AG08395 (cell line): ENCODE results near the gene SELENOM.

Experiments
- DNase-seq: peaks from one replicate; pipeline ENCODE4 v3.0.0; 2012; ENCODE audit warnings: mixed read lengths, low spot score

The SELENOM gene

DNA sequence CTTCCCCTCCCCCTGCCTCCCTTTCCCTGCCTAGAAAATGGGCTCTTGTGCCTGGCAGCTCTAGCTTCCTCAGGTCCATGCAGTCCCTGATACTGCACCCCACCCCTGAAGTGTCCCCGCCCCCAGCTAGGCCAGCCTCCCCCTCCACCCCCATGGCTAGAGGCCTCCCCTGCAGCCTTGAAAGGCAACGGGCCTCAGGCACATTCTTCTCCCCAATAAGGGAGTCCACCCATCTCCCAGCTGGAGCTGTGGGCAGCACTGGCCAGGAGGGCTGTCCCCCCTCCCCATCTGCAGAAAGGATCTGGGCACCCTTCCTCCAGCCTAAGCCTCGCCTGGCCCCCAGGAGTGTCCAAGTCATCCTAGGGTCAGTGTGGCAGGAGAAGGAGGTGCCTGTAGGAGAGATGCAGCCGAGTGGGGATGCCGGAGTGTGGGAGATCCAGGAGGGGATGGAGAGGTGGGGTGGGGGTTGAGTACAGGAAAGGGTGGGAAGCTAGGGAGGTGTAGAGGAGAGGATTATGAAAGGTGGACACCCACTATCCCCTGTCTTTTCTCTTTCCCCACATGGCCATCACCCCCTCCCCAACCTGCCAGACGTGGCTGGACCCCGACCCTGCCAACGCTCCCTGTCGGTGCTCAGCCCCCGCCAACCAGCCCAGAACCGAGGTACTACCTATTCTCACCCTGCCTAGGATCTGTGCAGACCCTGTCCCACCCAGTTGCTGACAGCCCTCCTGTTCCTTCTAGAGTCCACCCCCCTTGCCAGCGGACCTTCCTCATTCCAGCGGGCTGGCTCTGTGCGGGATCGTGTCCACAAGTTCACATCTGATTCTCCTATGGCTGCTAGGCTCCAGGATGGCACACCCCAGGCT lies 16.9 kb downstream of the SELENOM start:
- no peak for DNase-seq

DNA sequence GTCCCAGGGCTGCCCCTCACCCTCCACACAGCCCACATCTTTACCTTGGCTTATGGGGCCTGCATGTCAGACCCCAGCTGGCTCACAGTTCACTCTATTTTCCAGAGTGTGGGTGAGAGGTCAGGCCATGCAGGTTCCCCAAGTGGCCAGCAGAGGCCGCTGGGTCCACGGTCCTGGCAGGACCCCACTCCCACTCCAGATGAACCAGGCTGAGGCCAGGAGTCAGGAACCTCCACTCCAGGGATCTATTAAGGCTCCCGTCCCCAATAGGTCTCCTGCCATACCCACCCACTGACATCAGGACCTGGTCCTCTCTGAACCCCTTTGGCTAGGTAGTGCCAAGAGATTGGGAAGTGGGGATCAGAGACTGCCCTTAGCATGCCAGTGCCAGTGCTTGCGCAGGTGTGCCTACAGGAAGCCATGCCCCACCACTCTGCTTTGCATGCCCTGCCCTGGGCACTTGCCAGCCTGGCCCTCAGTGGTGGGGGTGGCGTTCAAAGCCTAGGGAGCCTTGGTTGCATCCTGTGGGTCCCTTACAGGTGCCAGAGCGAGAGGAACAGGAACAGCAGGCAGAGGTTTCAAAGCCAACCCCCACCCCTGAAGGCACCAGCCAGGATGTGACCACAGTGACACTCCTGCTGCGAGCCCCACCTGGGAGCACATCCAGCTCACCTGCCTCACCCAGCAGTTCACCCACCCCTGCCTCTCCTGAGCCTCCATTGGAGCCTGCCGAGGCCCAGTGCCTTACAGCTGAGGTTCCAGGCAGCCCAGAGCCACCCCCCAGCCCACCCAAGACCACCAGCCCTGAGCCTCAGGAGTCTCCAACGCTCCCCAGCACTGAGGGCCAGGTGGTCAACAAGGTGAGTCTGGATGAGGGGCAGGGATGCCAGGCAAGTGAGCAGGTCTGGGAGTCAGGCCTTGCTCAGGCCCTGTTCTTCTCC lies 17.9 kb downstream of the SELENOM start:
- peak; percentile 55 for DNase-seq

DNA sequence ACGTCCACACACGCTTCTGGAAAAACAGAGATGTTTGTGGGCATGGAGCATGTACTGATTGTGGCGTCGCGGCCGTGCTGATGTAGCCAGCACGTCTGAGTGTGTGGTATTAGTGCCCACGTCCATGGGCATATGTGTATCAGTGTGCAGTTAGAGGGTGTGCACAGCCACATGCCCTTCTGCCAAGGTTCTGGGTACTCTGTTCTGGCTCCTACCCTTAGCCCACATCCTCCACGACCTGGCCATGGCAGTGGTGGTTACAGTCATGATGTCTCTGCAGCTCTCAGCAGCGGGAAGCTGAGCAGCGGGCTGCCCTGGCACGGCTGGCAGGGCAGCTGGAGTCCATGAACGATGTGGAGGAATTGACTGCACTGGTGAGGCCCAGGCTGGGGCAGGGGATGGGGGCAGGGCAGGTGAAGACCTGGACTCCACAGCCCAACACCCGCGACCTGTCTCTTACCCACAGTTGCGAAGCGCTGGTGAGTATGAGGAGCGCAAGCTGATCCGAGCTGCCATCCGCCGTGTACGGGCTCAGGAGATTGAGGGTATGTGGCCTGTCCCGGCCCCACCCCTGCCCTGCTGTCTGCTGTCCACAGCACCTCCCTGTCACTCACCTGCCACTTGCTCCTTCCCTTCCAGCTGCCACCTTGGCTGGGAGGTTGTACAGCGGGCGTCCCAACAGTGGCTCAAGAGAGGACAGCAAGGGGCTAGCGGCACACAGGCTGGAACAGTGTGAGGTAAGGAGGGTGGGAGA lies 19.0 kb downstream of the SELENOM start:
- no peak for DNase-seq

DNA sequence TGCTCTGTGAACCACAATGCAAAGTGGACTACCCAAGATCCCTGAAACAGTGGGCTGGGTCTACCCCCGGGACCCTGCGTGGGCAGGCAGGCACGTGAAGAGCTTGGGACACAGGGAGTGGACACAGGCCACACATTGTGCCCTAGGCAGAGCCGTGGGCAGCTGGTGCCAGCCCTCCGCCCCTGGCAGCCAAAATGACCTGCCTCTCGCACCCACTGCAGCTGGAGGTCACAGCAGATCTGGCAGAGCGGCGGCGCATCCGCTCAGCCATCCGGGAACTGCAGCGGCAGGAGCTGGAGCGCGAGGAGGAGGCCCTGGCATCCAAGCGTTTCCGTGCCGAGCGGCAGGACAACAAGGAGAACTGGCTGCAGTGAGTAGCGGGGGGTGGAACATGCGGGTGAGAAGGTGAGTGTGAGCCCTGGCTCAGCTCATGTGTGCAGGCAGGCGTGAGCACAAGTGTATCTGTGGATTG lies 19.6 kb downstream of the SELENOM start:
- DNase-seq, result no peak

DNA sequence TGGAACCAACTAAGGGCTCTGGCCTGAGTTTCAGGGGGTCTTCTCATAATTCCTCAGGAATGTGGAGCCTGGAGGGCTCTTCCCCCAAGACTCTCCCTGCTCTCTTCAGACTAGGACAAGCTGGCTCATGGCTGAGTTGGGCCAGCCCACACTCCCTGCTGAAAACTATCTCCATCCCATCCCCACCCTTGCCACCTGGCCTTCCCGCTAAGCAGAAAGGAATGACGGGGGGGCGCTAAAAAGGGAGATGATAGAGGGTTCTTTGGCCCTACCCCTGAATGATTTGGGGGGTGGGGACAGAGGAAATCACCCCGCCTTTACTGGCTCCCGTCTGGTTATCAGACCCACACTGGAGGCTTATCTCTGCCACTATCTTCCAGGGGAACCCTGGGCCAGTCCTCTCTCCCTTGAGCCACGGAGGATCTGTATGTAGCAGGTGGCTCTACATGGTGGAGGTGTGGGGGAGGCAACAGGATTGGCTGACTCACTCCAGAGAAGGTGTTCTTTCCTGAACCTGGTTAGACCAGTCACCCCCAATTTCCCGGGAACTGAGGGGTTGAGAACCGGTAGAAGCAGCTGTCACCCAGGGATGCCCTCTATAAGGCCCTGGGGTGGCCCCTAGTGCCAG lies 20.6 kb downstream of the SELENOM start:
- DNase-seq, result no peak

DNA sequence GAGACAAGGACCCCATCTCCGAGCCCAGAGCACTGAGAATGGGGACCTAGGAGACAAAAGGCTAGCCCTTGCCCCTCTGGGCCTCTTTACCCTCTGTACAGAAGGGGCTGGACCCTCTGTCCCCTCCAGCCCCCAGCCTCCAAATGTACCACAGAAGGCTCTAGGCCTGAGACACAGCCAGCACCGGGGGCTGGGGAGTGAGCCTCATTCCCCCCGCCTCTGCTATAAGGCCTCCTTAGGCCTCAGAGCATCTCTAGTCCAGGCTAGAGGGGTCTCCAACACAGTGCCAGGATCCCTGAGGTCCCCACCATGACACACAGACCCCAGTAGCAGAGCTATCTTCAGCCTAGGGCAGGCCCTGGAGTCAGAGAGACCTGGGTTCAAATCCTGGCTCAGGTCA lies 21.4 kb downstream of the SELENOM start:
- DNase-seq, result no peak

DNA sequence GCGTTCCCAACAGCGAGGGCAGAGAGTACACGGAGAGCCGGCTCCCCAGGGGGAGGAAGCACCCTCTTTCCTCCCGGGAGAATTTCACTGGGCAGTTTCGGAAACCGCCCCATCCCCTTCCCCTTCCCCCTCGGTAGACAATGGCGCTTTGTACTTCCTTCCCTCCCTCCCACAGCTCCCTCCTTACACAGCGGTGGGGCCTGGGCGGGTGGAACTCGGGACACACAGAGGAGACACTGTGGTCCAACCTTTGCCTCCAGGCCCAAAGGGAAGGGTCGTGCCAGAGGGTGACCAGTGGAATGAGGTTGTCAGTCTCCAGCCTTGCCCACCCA lies 21.9 kb downstream of the SELENOM start:
- peak; percentile 22 for DNase-seq

DNA sequence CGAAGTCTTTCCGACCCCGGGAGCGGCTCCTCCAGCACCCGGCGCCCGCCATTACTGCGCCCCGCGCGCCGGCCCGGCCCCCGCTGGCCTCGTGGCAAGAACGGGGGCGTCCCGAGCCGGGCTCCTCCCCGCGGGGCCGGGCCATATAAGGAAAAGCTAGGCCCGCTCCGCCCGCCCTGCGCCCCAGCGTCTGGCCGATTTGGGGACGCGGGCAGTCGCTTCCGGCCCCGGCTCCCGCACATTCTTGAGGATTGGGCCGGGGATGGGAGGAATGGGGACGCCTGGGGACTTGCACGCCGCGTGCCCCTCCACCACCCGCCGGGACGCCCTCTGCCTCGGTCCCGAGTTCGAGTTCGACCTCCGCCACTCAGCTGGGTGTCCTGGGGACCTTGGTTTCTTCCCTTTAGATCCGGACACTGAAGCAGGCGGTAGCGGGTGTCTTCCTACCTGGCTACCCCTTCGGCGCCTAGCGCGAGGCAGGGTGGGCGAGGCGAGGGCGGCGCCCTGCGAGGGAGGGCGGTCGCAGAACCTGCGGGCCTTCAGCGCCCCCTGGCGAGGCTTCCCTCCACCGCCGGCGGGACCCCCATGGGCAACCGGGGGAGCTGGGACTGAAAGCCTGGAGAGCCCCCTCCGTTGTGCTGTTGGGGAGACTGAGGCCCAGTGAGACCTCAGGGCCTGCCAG lies 22.4 kb downstream of the SELENOM start:
- peak; percentile 92 for DNase-seq

DNA sequence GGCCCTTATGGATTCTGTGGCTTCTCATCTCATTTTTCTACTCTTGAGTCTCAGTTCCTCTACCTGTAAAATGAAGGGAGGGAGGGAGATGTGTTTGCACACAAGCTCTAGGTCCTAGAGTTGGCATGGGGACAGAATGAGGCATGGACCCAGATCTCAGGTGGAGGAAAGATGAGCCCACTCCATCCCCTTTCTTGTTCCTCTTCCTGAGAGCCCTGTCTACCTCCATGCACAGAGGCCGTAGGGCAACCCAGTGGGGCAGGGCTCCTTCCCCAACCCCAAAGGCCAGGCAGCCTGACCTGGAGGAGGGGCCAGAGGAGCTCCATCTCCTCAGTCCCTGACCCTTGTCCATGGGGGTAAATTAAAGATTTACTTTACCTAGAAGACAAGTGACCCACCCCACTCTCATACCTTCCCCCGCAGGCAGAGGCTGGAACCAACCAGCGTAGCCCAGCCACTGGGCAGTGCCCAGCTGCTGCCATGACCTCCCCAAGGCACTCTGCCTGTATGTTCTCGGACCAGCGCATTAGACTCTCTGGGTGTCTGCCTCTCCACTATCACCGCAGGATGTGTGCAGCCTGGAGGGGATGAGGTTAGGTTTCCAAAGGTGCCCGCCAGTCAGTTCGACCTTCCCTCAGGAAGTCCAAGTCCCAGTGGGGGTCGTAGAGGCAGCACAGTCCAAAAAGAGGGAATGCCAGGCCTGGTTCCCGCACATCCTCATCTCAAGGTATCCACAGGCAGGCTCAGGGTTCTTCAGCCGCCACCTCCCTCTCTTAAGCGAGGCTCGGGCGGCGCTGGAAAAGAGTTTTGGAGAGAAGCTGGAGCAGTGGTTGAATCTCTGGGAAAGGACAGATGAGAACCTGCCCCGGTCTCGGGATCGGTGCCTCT lies 23.2 kb downstream of the SELENOM start:
- no peak for DNase-seq

DNA sequence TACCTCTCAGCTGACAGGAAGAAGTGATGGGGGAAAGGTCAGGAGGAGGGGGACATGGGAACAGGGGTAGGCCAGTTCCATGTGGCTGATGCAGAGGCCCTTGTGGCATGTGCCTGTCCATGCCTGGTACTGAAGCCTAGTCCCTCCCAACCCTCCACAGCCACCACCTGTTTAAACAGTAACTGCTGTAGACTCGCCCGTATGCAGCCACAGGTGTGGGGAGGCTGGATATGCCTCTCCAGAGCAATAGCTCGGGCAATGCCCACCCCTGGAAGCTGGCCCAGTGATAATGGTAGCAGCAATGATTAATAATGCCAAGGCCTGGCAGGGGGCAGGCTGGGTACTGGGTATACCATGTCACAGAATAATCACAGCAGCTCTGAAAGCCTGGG lies 24.0 kb downstream of the SELENOM start:
- DNase-seq, result no peak

DNA sequence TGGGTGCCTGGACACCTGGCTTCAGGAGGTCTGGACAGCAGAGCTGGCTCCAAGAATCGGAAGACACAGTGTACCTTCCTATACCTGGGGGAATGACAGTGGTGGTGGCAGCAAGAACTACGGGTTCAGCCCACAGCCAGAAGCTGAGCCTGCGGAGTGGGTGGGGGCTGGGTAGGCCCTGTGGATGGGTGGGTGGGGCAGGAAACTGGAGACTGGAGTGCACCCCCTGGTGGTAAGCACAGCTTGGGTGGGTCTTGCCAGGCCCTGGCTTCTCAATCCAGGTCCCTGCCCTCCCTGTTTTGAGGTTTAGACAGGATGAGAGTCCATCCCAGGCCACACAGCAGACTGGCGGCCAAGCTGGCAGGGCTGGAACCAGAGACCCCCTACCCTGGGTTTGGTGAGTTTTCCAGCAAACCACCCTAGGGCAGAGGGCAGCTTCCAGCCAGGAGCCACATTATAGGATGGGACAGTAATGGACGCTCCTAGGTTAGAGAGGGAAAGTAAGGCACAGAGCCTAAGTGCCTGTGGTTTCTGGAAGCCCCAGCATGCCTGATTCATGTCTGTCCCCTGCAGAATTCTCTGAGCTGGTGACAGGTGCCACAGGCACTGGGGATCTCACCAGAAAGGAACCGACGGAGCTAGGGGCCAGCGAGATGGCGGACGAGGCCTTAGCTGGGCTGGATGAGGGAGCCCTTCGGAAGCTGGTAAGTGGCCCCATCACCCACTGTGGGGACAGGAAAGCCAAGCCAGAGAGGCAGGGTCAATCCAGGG lies 24.6 kb downstream of the SELENOM start:
- DNase-seq, result peak; percentile 74

DNA sequence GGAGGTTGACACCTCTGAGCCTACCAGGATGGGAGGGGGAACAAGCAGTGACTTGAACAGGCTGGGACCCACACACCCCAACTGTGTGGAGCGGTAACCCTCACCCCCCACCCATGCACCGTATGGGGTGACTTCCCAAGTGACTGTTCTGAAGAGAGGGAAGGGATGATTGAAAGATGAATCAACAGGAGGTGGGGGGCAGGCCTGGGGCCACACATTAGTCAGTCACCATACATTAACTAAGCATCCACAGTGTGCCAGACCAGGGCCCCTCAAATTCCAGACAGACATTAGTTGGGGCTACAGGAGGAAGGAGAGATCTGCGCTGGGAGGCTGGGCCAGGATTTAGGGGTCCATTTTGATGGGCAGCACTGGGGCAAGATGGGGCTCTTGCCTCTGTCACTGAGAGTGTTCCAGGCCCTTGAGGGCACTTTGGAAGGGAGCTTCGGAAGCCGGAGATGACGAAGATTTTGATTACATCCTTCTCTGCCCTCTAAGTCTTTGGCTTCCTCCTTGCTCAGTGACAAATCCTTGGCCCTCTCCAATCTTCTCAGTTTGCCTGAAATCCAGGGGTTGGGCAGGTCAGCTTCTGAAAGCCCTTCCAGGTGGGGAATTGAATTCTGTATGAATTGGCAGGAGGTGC lies 25.3 kb downstream of the SELENOM start:
- DNase-seq, result peak; percentile 31

DNA sequence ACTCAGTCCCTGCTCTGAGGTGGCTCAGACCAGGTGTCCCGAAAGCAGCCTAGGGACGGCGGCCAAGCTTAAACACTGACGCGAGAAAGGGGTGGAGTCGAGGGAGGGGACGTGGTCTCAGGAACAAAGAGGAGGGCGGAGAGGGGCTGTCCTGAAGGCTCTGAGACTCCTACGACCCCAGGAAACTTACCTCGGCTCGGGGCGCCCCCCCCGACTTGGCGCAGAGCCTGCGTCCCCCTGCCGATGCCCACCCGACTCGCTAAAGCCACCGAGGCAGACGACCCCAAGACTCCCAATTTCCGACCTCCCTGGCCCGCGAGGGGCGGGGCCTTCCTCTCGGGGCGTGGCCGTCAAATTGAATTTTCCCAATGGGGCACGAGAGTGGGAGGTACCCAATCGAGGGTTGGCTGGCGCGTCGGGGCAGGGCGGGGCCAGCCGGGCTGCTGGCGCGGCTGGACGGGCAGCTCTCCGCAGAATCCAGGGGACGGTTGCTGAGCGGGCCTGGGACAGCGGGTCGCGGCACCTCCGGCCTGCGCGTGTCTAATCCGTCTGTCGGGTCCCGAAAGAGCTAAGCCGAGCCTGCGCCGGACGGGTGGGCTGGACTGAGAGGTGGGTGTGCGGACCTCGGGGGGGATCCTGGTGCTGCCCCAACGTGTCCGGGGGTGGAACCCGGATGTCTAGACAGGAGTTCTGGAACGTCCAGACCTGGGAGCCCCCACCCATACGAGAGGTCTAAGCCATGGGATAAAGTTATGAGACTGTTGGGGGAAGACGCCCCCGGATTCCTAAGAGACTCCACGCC lies 26.3 kb downstream of the SELENOM start, which contains the start of gene SMTN:
Gene SMTN (plus strand): TSS at position 471 of the 802 bp plus-strand sequence. CDS start 1,941 bp downstream, outside the sequence.
- peak; percentile 95 for DNase-seq

DNA sequence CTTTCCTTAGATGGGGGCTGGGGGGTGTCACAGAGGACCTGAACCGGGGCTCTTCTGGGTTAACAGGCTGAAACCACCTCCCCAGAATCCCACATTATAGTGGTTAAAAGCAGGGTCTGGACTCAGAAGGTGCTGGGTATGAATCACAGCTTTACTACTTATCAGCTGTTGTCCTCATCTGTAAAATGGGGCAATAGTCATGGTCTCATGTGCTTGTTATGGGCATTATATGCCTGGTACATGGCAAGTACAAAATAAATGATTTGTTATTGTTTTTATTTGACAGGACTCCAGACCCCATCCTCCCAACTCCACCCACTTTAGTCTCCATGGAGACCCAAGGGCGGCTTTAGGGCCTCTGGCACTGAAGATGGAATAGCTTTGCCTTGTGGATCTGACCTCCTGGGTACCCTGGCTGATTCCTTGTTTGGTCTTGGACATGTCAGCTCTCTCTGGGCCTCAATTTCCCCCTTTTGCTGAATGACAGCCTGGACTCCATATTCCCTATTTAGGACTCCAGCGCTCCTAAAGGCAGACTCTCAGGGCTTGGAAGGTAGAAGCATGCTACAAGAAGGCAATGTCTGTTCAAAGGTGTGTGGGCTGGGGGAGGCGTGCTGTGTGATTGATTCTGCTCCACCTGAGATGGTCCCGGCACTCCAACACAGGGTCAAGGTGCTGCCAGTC lies 27.1 kb downstream of the SELENOM start:
- DNase-seq, result no peak

DNA sequence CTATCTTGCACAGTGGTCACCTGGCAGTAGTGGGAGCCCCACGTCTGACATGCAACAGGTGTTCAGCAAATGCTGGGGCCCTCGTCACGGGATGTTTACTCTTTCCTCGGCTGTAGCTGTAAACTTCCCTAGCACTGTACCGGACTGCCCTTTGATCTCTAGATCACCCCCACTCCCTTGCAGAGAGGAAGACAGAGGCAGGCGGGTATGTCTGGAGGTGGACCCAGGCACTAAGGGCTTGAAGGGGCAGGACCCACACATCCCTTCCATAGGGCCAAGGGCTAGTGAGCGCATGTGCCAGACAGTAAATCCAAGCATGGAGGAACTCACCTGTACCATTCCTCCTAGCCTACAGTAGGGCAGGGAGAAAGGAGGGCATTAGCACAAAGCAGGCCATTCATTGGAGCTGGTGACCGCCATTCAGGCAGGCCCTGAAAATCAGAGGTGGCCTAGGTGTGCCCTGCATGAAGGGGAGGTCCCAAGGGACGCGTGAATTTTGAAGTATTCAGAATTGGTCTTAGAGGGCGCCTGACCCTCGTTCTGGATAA lies 28.2 kb downstream of the SELENOM start:
- DNase-seq, result no peak

DNA sequence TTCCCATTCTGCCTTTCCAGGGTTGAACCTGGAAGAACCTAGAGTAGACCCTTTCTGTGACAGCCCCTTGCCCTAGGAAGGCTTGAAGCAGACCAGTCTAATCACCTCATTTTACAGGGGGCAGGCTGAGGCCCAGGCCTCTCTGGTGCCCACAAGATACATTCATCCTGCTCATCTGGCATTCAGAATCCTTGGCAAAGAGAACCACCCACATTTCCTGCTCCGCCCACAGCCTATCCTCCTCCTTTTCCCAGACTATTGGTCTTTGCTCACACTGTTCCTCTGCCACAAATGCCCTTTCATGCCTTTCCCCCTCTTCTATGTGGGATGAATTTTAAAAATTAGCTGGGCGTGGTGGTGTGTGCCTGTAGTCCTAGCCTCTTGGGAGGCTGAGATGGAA lies 29.0 kb downstream of the SELENOM start:
- DNase-seq, result peak; percentile 60

DNA sequence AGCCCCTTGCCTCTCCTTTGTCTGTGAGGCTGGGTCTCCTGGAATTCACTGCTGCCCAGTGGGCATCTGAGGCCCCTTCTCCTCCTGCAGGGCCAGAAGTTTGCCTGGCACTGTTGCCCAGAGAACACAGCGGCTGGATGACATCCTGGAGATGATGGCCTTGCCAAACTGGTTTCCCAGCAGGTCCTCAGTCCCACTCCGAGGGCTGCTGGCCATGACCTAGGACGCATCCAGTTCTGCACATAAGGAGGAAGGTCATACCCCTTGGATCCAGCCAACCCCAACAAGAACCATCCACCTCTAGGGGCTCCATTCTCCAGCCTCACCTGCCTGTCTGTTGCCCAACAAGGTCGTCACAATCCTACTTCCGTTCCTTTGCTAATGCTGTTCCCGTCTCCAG lies 29.7 kb downstream of the SELENOM start:
- no peak for DNase-seq
